Activated CD8-positive, alpha-beta memory T cell treated with anti-CD3 and anti-CD28 coated beads, Interleukin-2, amount 50 U/mL, for 4 hours (primary cell): ENCODE measurements around the gene NKAIN2.
"Not testable (repeated sequence)": the region's sequence is repeated elsewhere in the genome, so short reads cannot be mapped to it uniquely, and the experiment has no call there.

Source experiments
- DNase-seq: peaks from one replicate; pipeline ENCODE4 v3.0.0-alpha.2; 2020

The NKAIN2 gene

DNA sequence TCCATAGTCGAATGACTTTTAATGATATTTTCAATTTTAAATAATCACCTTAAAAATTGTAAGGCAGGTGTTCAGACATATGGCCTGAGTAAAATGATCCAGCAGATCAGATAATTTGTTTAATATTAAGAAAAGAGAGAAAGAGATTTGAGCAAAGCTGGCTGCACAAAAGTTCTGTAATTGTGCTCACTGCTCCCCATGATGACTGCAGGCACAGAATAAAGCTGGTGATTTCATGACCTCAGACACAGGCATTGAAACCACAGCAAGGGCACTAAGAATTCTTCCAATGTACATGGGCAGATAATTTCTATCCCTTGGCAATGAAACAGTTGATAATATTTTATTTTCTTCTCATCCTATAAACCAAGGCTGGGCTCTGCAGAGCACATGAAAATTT is 553.1 kb downstream of the NKAIN2 start:
- DNase-seq, result no peak

- no peak for DNase-seq
These were observed 564.5 kb downstream of the NKAIN2 start for GRCh38 chr6:124368131-124368530.

DNA sequence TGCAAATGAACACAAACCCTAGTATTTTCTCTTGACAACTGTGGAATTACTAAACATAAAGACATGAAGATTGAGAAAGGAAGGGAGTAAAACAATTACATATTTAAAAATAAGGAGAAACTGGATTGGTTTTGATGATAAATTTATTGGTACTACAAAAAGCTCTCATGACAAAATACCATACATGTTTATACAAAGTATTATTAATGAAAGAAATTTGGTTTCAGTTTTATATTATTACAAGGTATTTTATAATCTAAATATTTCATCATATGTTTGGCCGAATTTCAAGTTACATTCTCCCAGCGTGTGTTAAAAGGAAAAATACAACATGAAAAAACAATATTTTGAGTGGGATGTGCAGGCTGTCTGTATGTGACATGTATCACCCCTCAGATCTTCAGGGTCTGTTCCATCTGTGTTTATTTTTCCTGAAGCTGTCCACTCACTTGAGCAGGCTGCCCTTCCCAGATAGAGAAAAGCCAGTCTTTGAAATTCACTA is 568.4 kb downstream of the NKAIN2 start:
- DNase-seq, result no peak

DNA sequence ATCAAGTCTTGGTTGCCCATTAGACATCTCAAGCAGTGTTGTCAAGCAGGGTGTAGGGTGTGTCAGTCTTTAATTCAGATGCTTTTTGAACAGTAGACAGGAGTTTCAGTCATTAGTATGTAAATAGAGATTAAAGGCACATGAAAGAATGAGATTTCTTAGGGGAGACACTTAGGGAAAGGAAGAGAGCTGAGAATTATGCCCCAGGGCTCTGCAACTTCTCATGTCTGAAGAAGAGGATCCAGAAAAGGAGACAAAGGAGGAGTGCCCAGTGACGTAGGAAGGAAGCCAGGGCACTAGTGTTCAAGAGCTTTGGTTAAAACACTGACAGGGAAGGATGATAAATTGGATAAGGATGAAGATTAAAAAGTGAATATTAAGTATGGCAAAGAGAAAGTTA is 569.7 kb downstream of the NKAIN2 start:
- no peak for DNase-seq

DNA sequence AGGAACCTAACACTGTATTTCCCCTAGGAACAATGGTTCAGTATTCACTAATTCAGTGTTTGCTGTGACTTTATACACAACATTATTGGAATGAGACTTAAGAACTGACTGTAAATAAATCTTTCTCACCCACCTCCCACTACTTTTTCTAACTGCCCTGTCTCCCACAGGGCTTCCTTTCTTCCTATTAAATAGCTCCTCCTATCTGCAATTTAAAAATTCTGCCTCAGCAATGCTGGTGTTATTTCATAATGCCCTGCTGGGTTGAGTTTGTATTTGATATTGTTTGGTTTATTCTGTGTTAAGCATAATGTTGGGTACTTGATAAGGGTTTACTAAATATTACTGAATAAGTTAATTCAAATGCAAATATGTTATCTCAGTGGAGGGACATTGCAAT is 585.5 kb downstream of the NKAIN2 start:
- DNase-seq, result no peak

DNA sequence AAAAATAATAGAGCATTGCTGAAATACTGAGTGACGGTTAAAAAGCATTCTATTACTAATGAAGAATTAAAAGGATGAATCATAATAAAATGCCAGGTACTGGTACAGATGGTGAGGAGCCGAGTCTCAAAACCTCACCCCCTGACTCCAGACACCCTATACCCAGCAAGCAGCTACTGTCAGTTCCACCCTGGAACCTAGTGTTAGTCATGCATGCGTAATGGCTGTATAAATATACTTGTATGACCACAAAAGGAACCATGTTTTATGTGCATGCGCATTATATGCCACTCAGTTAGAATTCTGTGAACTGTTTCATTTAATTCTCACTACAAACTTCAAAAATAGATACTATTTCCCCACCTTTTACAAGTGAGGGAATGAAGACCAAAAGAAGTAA is 589.9 kb downstream of the NKAIN2 start:
- no peak for DNase-seq

GRCh38 chr6:124396361-124396760 is 592.7 kb downstream of the NKAIN2 start:
- DNase-seq, result no peak

- DNase-seq, result no peak
These were observed 596.8 kb downstream of the NKAIN2 start for GRCh38 chr6:124400261-124400999.

DNA sequence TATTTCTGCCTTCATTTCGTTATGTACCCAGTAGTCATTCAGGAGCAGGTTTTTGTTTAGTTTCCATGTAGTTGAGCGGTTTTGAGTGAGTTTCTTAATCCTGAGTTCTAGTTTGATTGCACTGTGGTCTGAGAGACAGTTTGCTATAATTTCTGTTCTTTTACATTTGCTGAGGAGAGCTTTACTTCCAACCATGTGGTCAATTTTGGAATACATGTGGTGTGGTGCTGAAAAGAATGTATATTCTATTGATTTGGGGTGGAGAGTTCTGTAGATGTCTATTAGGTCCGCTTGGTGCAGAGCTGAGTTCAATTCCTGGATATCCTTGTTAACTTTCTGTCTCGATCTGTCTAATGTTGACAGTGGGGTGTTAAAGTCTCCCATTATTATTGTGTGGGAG is 606.8 kb downstream of the NKAIN2 start:
- DNase-seq, result not testable (repeated sequence)

- DNase-seq, result not testable (repeated sequence)
These were observed 609.0 kb downstream of the NKAIN2 start for GRCh38 chr6:124412657-124413056.

GRCh38 chr6:124420116-124420840 is 616.6 kb downstream of the NKAIN2 start:
- DNase-seq, result no peak

DNA sequence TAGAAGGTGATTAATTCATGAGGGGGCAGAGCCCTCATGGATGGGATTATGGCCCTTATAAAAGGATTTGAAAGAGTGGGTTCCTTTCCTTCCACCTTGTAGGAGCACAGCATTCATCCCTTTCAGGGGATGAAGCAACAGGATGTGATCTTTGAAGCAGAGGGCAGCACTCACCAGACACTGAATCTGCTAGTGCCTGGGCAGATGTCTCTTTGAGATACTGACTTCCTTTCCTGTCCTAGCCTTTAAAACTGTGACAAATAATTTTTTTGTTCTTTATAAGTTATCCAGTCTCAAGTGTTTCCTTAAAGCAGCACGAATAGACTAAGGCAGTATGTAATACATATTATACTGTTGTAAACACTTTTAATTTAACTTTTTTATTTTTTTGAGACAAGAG is 620.0 kb downstream of the NKAIN2 start:
- DNase-seq, result no peak

DNA sequence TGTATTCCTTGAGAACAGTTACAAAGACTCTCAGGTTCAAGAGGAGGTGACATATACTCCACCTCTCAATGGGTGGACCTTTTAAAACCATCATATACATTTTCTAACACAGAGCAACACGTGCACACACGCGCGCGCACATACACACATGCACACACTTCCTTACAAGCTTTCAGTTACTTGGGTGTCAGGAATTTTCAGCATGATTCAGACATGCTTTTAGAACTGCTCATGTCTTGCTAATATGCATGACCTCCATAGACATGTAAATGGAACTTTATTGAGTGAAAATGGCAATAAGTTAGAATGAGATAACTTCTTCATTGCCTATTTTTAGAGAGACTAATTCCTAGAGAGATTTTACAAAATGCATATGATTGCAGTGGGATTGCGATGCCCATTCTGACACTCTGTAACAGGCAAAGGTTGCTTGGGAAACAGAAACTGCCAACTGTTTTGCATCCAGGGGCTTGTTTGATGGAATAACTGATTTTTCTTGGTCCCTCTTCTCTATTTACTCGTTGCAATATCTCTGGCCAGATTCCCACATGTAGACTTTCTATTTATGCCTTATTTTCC is 627.2 kb downstream of the NKAIN2 start:
- DNase-seq, result no peak

GRCh38 chr6:124432620-124433019 is 629.0 kb downstream of the NKAIN2 start:
- DNase-seq, result no peak

DNA sequence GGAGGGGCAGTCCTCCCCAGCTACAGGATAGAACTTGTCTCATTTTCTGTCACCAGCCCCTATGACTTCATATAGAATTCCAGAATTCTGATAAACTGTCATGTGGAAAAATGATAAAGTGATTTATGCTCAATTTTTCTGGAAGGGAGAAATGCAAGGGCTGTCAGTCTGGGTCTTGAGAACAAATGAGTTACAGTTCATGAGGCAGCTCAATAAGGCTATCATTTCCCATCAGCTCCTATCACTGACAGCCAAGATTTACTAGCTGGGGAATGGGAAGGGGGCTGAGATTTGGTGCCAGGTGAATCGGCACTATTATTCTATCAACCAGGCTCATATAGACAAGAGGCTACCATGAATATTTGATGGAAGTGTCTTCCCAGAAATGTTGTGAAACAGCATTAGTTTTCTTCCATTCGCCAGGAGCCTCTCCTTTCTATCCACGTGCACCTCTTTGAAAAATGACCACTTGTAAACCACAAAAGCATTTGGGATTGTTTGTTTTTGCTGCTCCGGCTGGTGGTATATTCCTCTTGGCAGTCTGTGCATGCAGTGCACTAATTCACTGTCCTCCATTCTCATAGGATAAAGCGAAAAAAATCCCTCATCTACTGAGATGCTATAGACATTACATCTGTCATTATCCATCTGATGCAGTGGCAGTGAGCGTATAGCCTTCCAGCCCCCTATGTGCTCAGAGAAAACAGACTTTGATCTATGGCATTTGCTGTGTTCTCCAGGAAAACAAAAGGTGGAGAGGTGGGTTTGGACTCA is 629.9 kb downstream of the NKAIN2 start:
- no peak for DNase-seq

DNA sequence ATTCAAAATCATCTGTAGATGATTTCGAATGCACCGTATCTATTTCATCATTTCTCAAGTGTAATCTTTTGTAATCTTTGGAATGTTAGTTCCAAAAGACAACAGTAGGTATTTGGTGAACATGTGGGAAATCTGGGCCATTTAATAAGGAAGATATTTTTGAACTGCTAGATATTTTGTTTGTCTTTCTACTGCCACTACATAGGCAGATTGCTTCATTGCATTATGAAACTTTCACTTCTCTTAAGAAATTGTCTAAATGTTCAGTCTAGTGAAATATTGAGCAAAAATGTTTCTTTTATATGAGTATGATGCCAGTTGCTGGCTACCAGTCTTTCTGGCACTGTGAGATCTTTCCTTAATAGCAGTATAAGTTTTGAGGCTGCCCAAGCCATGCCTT is 630.8 kb downstream of the NKAIN2 start:
- DNase-seq, result no peak

DNA sequence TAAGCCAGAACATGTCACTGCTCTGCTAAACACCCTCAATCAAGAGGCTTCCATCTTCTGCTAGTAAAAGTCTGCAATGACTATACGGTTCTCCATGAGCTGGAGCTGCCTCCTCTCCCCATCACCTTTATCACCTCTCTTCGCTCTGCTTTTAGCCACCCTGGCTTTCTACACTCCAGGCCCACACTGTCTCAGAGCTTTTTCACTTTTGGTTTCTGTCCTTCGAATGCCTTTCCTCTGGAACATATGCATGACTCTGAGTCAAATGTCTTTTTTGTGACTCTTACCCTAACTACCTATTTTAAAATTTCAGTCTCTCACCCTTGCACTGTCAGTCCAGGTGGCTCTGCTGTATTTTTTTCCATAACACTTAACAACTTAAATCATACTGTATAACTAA is 633.1 kb downstream of the NKAIN2 start:
- no peak for DNase-seq

DNA sequence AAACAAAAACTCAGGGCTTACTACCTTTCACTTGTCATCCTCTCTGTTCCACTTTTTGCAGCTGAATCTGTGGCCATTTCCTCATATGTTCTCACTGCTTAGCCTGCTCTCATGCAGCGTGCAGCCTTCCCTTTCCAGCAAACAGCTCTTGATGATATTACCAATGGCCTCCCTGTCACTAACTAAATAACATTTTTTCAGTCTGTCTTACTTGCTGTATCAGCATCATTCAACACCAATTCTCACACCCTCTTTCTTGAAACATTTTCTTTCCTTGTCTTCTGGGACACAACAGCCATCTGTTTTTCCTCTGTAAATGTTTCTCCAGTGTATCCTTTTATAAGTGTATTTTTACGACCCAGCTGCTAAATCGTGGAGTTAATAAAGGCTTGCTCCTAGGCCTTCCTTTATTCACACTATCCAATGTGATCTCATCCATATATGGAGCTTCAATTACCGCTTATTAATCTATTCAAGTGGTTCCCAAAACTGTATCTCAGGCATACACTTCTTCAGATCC is 634.9 kb downstream of the NKAIN2 start:
- no peak for DNase-seq

GRCh38 chr6:124441450-124441849 is 637.8 kb downstream of the NKAIN2 start:
- no peak for DNase-seq

GRCh38 chr6:124443541-124443940 is 639.9 kb downstream of the NKAIN2 start:
- DNase-seq, result no peak

- DNase-seq, result no peak
These were observed 641.9 kb downstream of the NKAIN2 start for GRCh38 chr6:124445581-124445980.

- DNase-seq, result no peak
These were observed 643.3 kb downstream of the NKAIN2 start for GRCh38 chr6:124446961-124447360.

- no peak for DNase-seq
These were observed 655.6 kb downstream of the NKAIN2 start for GRCh38 chr6:124459268-124459667.
